ENCODE results near the gene ACTR3. TPM values are rescaled to one million over a fixed set of nuclear protein-coding genes. Genes with fewer than 3 reads are reported as not detected.
"Not testable (repeated sequence)": the region's sequence is repeated elsewhere in the genome, so short reads cannot be mapped to it uniquely, and the experiment has no call there.

The ACTR3 gene
- total and polyA plus RNA-seq, 2 of the 4 experiments (the other 2 are of a cell fraction), result 246 to 307 TPM

DNA sequence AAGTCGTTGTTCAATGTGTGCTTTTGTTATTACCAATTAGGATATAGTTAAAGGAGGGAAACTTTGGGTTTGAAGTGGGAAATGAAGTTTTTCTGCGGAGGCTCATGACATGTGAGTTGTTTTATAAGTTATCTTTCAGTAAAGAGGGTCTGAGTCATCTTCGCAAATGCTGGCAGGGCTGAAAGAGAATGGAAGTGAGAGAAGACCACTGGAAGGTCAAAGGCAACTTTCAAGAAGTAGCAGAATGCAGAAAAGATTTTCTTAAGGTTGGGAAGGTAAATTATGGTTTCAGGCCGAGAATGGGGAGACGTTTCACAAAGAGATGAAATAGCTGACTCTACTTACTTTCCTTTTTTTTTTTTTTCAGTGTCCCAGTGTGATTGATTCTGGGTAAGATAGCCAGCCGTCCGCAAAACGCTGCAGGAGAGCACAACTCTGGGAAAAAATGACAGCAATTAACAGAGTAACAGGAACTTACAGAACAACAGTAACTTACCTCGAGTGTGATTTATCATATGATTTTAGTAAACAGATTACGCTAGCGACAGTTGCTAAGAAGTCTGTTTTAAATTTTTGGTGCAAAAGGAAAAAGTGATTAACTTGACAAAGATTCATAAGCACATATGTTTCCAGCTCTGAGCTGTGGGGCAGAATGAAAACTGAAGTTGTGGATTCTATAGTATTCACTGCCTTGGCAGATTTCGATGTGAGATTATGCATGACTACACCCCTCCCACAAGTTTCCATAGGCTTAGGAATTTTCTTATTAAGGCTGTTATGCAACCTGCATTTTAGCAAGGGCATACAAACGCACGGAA, 46.8 kb upstream of the ACTR3 start:
- no peaks in the 10 kb centered on the region for H3K9me1 ChIP-seq (ENCODE audit: insufficient read depth, low read length)
- ATAC-seq (ENCODE audit: low read depth), result peak; percentile 90
- H3K56ac ChIP-seq (ENCODE audit: extremely low read depth, insufficient read depth, low read length), result no peak overlapping the region
- 73% methylated on average over 2 of the region's 14 CpGs; no CpG with 5 or more reads in 1 of the 2 experiments for WGBS, 2 experiments (ENCODE audit: extremely low coverage in 2 of 2, insufficient read length in 1 of 2)
- no peak overlapping the region for H2AFZ ChIP-seq (replicated peaks; ENCODE audit: low read length, poor library complexity)
- H3K79me1 ChIP-seq (ENCODE audit: low read depth in 1 of 2, low read length in 2 of 2), result no peaks in the 10 kb centered on the region
- H2AK9ac ChIP-seq (replicated peaks; ENCODE audit: low read depth, low read length, poor library complexity), result no peak overlapping the region
- no peak overlapping the region for H3K23ac ChIP-seq (ENCODE audit: low read depth, low read length)
- peak overlapping the region; percentile 31; the same call in 1 of the 2 replicates for H3K18ac ChIP-seq (ENCODE audit: low read depth, low read length)
- no peak overlapping the region for H2BK120ac ChIP-seq (ENCODE audit: low read depth, low read length)
- no peak overlapping the region for H3K4ac ChIP-seq (ENCODE audit: low read depth, low read length)
- H4K91ac ChIP-seq (ENCODE audit: insufficient read depth, low read depth, low read length), result no peak overlapping the region
- peak; percentile 63 for DNase-seq
- H3K27ac ChIP-seq (ENCODE audit: insufficient read depth, low read length), result no peak overlapping the region
- no peak overlapping the region for H2BK15ac ChIP-seq (ENCODE audit: low read depth, low read length)
- no peak overlapping the region for H3K4me3 ChIP-seq (ENCODE audit: insufficient read depth, low read depth, low read length)
- H4K20me1 ChIP-seq (ENCODE audit: insufficient read depth, low read length), result no peaks in the 10 kb centered on the region
- dilution Hi-C loops (cut with HindIII; ENCODE audit: low sequenced_read_pairs, unreplicated experiment), result no loop called here
- BruUV-seq (replicated peaks), result no TSS peak
- H3K36me3 ChIP-seq (ENCODE audit: control insufficient read depth, insufficient read depth, low read length), result no peaks in the 10 kb centered on the region
- no peaks in the 10 kb centered on the region for H3K9me3 ChIP-seq (ENCODE audit: control insufficient read depth, insufficient read depth, low read length)
- no peaks in the 10 kb centered on the region for H3K27me3 ChIP-seq (ENCODE audit: control insufficient read depth, insufficient read depth, low read length)
- H2BK5ac ChIP-seq (ENCODE audit: low read depth, low read length, poor library complexity, severe bottlenecking), result no peak overlapping the region
- intact Hi-C loops (cut with micrococcal nuclease), result no loop called here
- H4K5ac ChIP-seq (ENCODE audit: low read depth, low read length), result no peak overlapping the region
- H4K8ac ChIP-seq (ENCODE audit: low read depth in 2 of 2, low read length in 2 of 2), result no peak overlapping the region
- ChIA-PET POLR2A (ENCODE audit: unreplicated experiment) (no interaction called here), CTCF (no interaction called here)
- in situ Hi-C loops (cut with MboI; ENCODE audit: low sequenced_read_pairs), result no loop called here
- H3K14ac ChIP-seq (replicated peaks; ENCODE audit: low read depth, low read length), result no peak overlapping the region
- no peak overlapping the region for H2BK20ac ChIP-seq (ENCODE audit: low read depth, low read length)
- H3K4me2 ChIP-seq (ENCODE audit: low read depth, low read length), result peak overlapping the region; percentile 35; the same call in 1 of the 2 replicates
- H3K9ac ChIP-seq (ENCODE audit: low read depth, low read length), result no peak overlapping the region
- H2AK5ac ChIP-seq (ENCODE audit: low read depth, low read length), result no peak overlapping the region
- H3K4me1 ChIP-seq (ENCODE audit: control insufficient read depth, insufficient read depth, low read length), result peaks cover 3% of the 10 kb centered on the region; the same call in 1 of the 2 replicates
- no peak for TF ChIP-seq MAFK (IDR thresholded peaks at IDR 0.05; ENCODE audit: low read depth, low read length)
- TF ChIP-seq CEBPB (IDR thresholded peaks at IDR 0.05; ENCODE audit: low read depth, low read length), result peak; percentile 78

DNA sequence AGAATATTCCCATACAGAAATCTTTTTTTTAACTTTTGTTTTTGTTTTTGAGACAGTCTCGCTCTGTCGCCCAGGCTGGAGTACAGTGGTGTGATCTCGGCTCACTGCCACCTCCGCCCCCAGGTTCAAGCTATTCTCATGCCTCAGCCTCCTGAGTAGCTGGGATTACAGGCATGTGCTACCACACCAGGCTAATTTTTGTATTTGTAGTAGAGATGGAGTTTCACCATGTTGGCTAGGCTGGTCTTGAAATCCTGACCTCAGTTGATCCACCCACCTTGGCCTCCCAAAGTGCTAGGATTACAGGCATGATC, 46.2 kb upstream of the ACTR3 start:
- H3K4me3 ChIP-seq (ENCODE audit: insufficient read depth, low read depth, low read length); intact Hi-C loops (cut with micrococcal nuclease); dilution Hi-C loops (cut with HindIII; ENCODE audit: low sequenced_read_pairs, unreplicated experiment): not testable (repeated sequence)

More for the DNA sequence above, 46.2 kb upstream of the ACTR3 start:
- H2BK120ac ChIP-seq (ENCODE audit: low read depth, low read length); H4K20me1 ChIP-seq (ENCODE audit: insufficient read depth, low read length); H3K4me1 ChIP-seq (ENCODE audit: control insufficient read depth, insufficient read depth, low read length); H2AK5ac ChIP-seq (ENCODE audit: low read depth, low read length); H4K5ac ChIP-seq (ENCODE audit: low read depth, low read length); H3K9me1 ChIP-seq (ENCODE audit: insufficient read depth, low read length); H3K9ac ChIP-seq (ENCODE audit: low read depth, low read length); H3K14ac ChIP-seq (replicated peaks; ENCODE audit: low read depth, low read length); POLR2A ChIA-PET (ENCODE audit: unreplicated experiment); H2BK5ac ChIP-seq (ENCODE audit: low read depth, low read length, poor library complexity, severe bottlenecking); H3K79me1 ChIP-seq (ENCODE audit: low read depth in 1 of 2, low read length in 2 of 2); H4K91ac ChIP-seq (ENCODE audit: insufficient read depth, low read depth, low read length); H4K8ac ChIP-seq (ENCODE audit: low read depth in 2 of 2, low read length in 2 of 2); H3K56ac ChIP-seq (ENCODE audit: extremely low read depth, insufficient read depth, low read length); H3K23ac ChIP-seq (ENCODE audit: low read depth, low read length); H3K36me3 ChIP-seq (ENCODE audit: control insufficient read depth, insufficient read depth, low read length); H3K4me2 ChIP-seq (ENCODE audit: low read depth, low read length); H2AK9ac ChIP-seq (replicated peaks; ENCODE audit: low read depth, low read length, poor library complexity); H3K27me3 ChIP-seq (ENCODE audit: control insufficient read depth, insufficient read depth, low read length); ATAC-seq (ENCODE audit: low read depth); CTCF ChIA-PET; H3K4ac ChIP-seq (ENCODE audit: low read depth, low read length); H3K27ac ChIP-seq (ENCODE audit: insufficient read depth, low read length); H2BK15ac ChIP-seq (ENCODE audit: low read depth, low read length); DNase-seq; H2BK20ac ChIP-seq (ENCODE audit: low read depth, low read length); in situ Hi-C loops (cut with MboI; ENCODE audit: low sequenced_read_pairs); H2AFZ ChIP-seq (replicated peaks; ENCODE audit: low read length, poor library complexity); BruUV-seq (replicated peaks); H3K18ac ChIP-seq (ENCODE audit: low read depth, low read length); H3K9me3 ChIP-seq (ENCODE audit: control insufficient read depth, insufficient read depth, low read length): not testable (repeated sequence)
- WGBS, 2 experiments (ENCODE audit: extremely low coverage in 2 of 2, insufficient read length in 1 of 2), result no CpG with 5 or more reads among the region's 4 CpGs
